22Rv1 (cell line): ENCODE data around the gene WASF3.

Experiments used
- CTCF ChIP-seq: fragments of 450-650 bp; IDR thresholded peaks from 2 replicates; pipeline ENCODE4 v1.5.1; 2017; ENCODE audit warnings: mild to moderate bottlenecking
- ZFX ChIP-seq: fragments of 450-650 bp; IDR thresholded peaks from 2 replicates; pipeline ENCODE4 v1.6.1; 2017; ENCODE audit warnings: antibody characterized with exemption, borderline replicate concordance

DNA sequence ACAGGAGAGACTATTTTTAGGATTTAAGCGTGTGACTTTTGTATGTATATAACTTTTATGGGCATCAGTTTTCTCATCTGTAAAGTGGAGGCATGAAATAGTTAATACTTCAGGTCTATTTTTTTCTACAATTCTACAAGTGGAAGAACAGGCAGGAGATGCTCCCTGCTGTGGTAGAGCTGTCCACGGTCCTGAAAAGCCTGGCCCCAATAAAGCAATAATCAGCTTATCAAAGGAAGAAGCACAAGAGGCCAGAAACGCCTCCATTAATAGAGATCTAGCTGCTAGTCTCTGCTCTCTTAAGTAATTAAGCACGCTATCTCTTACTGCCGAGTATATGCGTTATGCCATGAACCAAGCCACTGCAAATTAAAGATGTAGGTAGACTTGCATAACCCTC is 28.0 kb upstream of the WASF3 start:
- TF ChIP-seq CTCF (no peak), ZFX (no peak)
